GM12891 (cell line): Measurements from ENCODE around the gene ERVH48-1.

Experiments
- PAX5 ChIP-seq: IDR thresholded peaks from 2 replicates; pipeline ENCODE4 v1.6.1; 2011; ENCODE audit warnings: low read length, moderate library complexity, mild to moderate bottlenecking; ENCODE audit not compliant: insufficient read depth, severe bottlenecking
- POLR2A ChIP-seq: IDR thresholded peaks from 2 replicates; pipeline ENCODE4 v1.6.1; 2011; ENCODE audit warnings: low read depth, low read length, control low read depth
- POLR2AphosphoS5 ChIP-seq: IDR thresholded peaks from 2 replicates; pipeline ENCODE4 v1.6.1; 2011; ENCODE audit warnings: low read depth, low read length, control low read depth
- POU2F2 ChIP-seq: IDR thresholded peaks from 2 replicates; pipeline ENCODE4 v1.6.1; 2011; ENCODE audit warnings: low read depth, mild to moderate bottlenecking, control low read depth, low read length, moderate library complexity
- SPI1 ChIP-seq: IDR thresholded peaks from 2 replicates; pipeline ENCODE4 v1.6.1; 2011; ENCODE audit warnings: low read depth, low read length, control low read depth
- TAF1 ChIP-seq: IDR thresholded peaks from 2 replicates; pipeline ENCODE4 v1.6.1; 2011; ENCODE audit warnings: low read depth, low read length, control low read depth

GRCh38 chr21:42973309-42973990 lies 48.0 kb upstream of the ERVH48-1 start:
- TF ChIP-seq POLR2A = no peak
- no peak for TF ChIP-seq TAF1
- no peak for TF ChIP-seq SPI1
- TF ChIP-seq POLR2AphosphoS5 = no peak
- TF ChIP-seq POU2F2 = no peak
- TF ChIP-seq PAX5 = no peak
